HepG2 (cell line): ENCODE measurements around the gene AIMP2.

Source experiments
- CHD2 ChIP-seq: IDR thresholded peaks from 2 replicates; pipeline ENCODE4 v1.6.1; 2011; ENCODE audit warnings: low read depth, low read length, improper control_type of control experiment
- CREB1 ChIP-seq, 2 experiments: fragments of 450-650 bp in 1 of 2; IDR thresholded peaks; 2 replicates each; pipeline ENCODE4 v1.6.1; 2016 to 2017; ENCODE audit warnings: control low read depth in 1 of 2, mild to moderate bottlenecking in 1 of 2, missing compliant biosample characterization in 1 of 2, missing genetic modification characterization in 1 of 2
- CTCF ChIP-seq: sonication (generic); formaldehyde crosslinking; IDR thresholded peaks from 2 replicates; pipeline ENCODE4 v1.5.0; 2020; ENCODE audit warnings: mild to moderate bottlenecking, missing genetic modification reagents, moderate library complexity
- DPF2 ChIP-seq: sonication (generic); formaldehyde crosslinking; IDR thresholded peaks from 2 replicates; pipeline ENCODE4 v1.4.0; 2020; ENCODE audit warnings: mild to moderate bottlenecking, low read depth, missing genetic modification reagents, borderline replicate concordance
- EZH2 ChIP-seq: conservative IDR thresholded peaks from 2 replicates; pipeline ENCODE4 v1.6.1; 2012; ENCODE audit warnings: mild to moderate bottlenecking, low read depth, low read length, moderate library complexity
- IRF2 ChIP-seq: IDR thresholded peaks from 2 replicates; pipeline ENCODE4 v1.6.1; 2018; ENCODE audit warnings: missing genetic modification reagents, missing compliant biosample characterization
- POLR2AphosphoS5 ChIP-seq: IDR thresholded peaks from 2 replicates; pipeline ENCODE4 v1.6.1; 2012; ENCODE audit warnings: low read depth, low read length
- RAD21 ChIP-seq: fragments of 450-650 bp; formaldehyde crosslinking; IDR thresholded peaks from 2 replicates; pipeline ENCODE4 v1.5.0; 2020; ENCODE audit warnings: mild to moderate bottlenecking
- RFX5 ChIP-seq: IDR thresholded peaks from 2 replicates; pipeline ENCODE4 v1.6.1; 2011; ENCODE audit warnings: low read depth, low read length, improper control_type of control experiment
- TEAD2 ChIP-seq: sonication (generic); formaldehyde crosslinking; IDR thresholded peaks from 2 replicates; pipeline ENCODE4 v1.9.0; 2021; ENCODE audit warnings: missing genetic modification reagents
- ZNF407 ChIP-seq: sonication (generic); formaldehyde crosslinking; IDR thresholded peaks from one replicate; pipeline ENCODE4 v1.5.1; 2020; ENCODE audit warnings: mild to moderate bottlenecking, missing genetic modification reagents; ENCODE audit errors: not compliant biosample characterization
- ZNF615 ChIP-seq: sonication (generic); formaldehyde crosslinking; IDR thresholded peaks from 2 replicates; pipeline ENCODE4 v1.5.0; 2020; ENCODE audit warnings: mild to moderate bottlenecking, missing genetic modification reagents, borderline replicate concordance
- TF ChIP-seq, protein P1 (sequence below): sonication (generic); formaldehyde crosslinking; IDR thresholded peaks from 2 replicates; pipeline ENCODE4 v1.4.0; 2020; ENCODE audit warnings: missing genetic modification reagents

- TF ChIP-seq CHD2 = no peak
- TF ChIP-seq CTCF (CRISPR knock-in tag) = no peak
- TF ChIP-seq EZH2 = no peak
- no peak for TF ChIP-seq CREB1 (IDR thresholded peaks at IDR 0.05)
- no peak for TF ChIP-seq CREB1 (CRISPR knock-in tag; IDR thresholded peaks at IDR 0.05)
- no peak for TF ChIP-seq TEAD2 (CRISPR knock-in tag)
- TF ChIP-seq, protein P1, sequence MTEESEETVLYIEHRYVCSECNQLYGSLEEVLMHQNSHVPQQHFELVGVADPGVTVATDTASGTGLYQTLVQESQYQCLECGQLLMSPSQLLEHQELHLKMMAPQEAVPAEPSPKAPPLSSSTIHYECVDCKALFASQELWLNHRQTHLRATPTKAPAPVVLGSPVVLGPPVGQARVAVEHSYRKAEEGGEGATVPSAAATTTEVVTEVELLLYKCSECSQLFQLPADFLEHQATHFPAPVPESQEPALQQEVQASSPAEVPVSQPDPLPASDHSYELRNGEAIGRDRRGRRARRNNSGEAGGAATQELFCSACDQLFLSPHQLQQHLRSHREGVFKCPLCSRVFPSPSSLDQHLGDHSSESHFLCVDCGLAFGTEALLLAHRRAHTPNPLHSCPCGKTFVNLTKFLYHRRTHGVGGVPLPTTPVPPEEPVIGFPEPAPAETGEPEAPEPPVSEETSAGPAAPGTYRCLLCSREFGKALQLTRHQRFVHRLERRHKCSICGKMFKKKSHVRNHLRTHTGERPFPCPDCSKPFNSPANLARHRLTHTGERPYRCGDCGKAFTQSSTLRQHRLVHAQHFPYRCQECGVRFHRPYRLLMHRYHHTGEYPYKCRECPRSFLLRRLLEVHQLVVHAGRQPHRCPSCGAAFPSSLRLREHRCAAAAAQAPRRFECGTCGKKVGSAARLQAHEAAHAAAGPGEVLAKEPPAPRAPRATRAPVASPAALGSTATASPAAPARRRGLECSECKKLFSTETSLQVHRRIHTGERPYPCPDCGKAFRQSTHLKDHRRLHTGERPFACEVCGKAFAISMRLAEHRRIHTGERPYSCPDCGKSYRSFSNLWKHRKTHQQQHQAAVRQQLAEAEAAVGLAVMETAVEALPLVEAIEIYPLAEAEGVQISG (CRISPR knock-in tag) = no peak
- TF ChIP-seq POLR2AphosphoS5 = no peak
- TF ChIP-seq RFX5 = no peak
- no peak for TF ChIP-seq ZNF407 (CRISPR knock-in tag)
- no peak for TF ChIP-seq RAD21 (CRISPR knock-in tag)
- TF ChIP-seq DPF2 (CRISPR knock-in tag) = no peak
- TF ChIP-seq IRF2 (CRISPR knock-in tag) = no peak
- TF ChIP-seq ZNF615 (CRISPR knock-in tag) = no peak
Observed at GRCh38 chr7:6031567-6031966, 22.5 kb downstream of the AIMP2 start.
